WTC11 (cell line): ENCODE results near the gene MICU2. TPM values are rescaled to one million over a fixed set of nuclear protein-coding genes. Genes with fewer than 3 reads are reported as not detected.
A peak's percentile ranks its signal among the peaks of the same experiment; 100 is the strongest.

ENCODE experiments used
- ATAC-seq: fragments of 200-7000 bp; cut with Tn5 transposase; 2 replicates; pipeline ENCODE4 v1.10.0; 2021; ENCODE audit warnings: mild to moderate bottlenecking, moderate library complexity
- CTCF ChIA-PET: fragments of 300-600 bp; sonication (Branson Sonifier 250); formaldehyde crosslinking; loops from one replicate; lab custom pipeline; 2021; ENCODE audit warnings: antibody characterized with exemption; lab: Charles Lee
- POLR2A ChIA-PET: fragments of 350-600 bp; sonication (Branson Sonifier 250); formaldehyde crosslinking; loops from one replicate; lab custom pipeline; 2021; ENCODE audit warnings: antibody characterized with exemption; lab: Charles Lee
- DNase-seq: peaks from one replicate; pipeline ENCODE4 v3.0.0; 2021; ENCODE audit warnings: low spot score
- H3K27ac Mint-ChIP-seq: 2 replicates; pipeline ENCODE4 v1.8.0; 2021; ENCODE audit warnings: mixed read lengths
- H3K27me3 Mint-ChIP-seq: 2 replicates; pipeline ENCODE4 v1.8.0; 2021; ENCODE audit warnings: low read depth, mild to moderate bottlenecking, moderate library complexity, mixed read lengths
- H3K36me3 Mint-ChIP-seq: 2 replicates; pipeline ENCODE4 v1.8.0; 2021; ENCODE audit warnings: mixed read lengths
- H3K4me1 Mint-ChIP-seq: 2 replicates; pipeline ENCODE4 v1.8.0; 2022; ENCODE audit warnings: mixed read lengths
- H3K4me3 Mint-ChIP-seq: 2 replicates; pipeline ENCODE4 v1.8.0; 2021; ENCODE audit warnings: mild to moderate bottlenecking, moderate library complexity, mixed read lengths
- H3K9me3 Mint-ChIP-seq: 2 replicates; pipeline ENCODE4 v1.8.0; 2021; ENCODE audit warnings: mixed read lengths
- CREB1 ChIP-seq: sonication (generic); formaldehyde crosslinking; IDR thresholded peaks from 2 replicates; pipeline ENCODE4 v1.8.0; 2023; ENCODE audit warnings: mild to moderate bottlenecking, missing genetic modification reagents
- E2F1 ChIP-seq: sonication (generic); formaldehyde crosslinking; IDR thresholded peaks from 2 replicates; pipeline ENCODE4 v1.8.0; 2022; ENCODE audit warnings: mild to moderate bottlenecking, missing genetic modification reagents
- E2F4 ChIP-seq: sonication (generic); formaldehyde crosslinking; IDR thresholded peaks from 2 replicates; pipeline ENCODE4 v1.8.1; 2022; ENCODE audit warnings: low read depth, mild to moderate bottlenecking, moderate library complexity, missing genetic modification reagents, borderline replicate concordance
- ERG ChIP-seq: fragments of 250-450 bp; sonication (Bioruptor Pico); IDR thresholded peaks from 2 replicates; pipeline ENCODE4 v1.8.0; 2021; ENCODE audit warnings: mild to moderate bottlenecking
- FOXK1 ChIP-seq: sonication (generic); formaldehyde crosslinking; IDR thresholded peaks from 2 replicates; pipeline ENCODE4 v1.8.0; 2022; ENCODE audit warnings: mild to moderate bottlenecking, moderate library complexity, missing genetic modification reagents
- JUN ChIP-seq: sonication (generic); formaldehyde crosslinking; IDR thresholded peaks from 2 replicates; pipeline ENCODE4 v1.8.0; 2023; ENCODE audit warnings: mild to moderate bottlenecking, missing genetic modification reagents
- MAX ChIP-seq: sonication (generic); formaldehyde crosslinking; IDR thresholded peaks from 2 replicates; pipeline ENCODE4 v1.8.0; 2022; ENCODE audit warnings: mild to moderate bottlenecking, missing genetic modification reagents
- MLX ChIP-seq: sonication (generic); formaldehyde crosslinking; IDR thresholded peaks from 2 replicates; pipeline ENCODE4 v1.8.1; 2023; ENCODE audit warnings: mild to moderate bottlenecking, missing genetic modification reagents, moderate library complexity
- MXD4 ChIP-seq: fragments of 250-450 bp; sonication (Bioruptor Pico); IDR thresholded peaks from 2 replicates; pipeline ENCODE4 v1.8.0; 2021; ENCODE audit warnings: mild to moderate bottlenecking, moderate library complexity, borderline replicate concordance
- MYBL2 ChIP-seq: sonication (generic); formaldehyde crosslinking; IDR thresholded peaks from 2 replicates; pipeline ENCODE4 v1.8.1; 2023; ENCODE audit warnings: mild to moderate bottlenecking, moderate library complexity, missing genetic modification reagents
- NFYB ChIP-seq: sonication (generic); formaldehyde crosslinking; conservative IDR thresholded peaks from 2 replicates; pipeline ENCODE4 v1.8.0; 2022; ENCODE audit warnings: low read depth, missing genetic modification reagents
- NR1H2 ChIP-seq: sonication (generic); formaldehyde crosslinking; IDR thresholded peaks from 2 replicates; pipeline ENCODE4 v1.9.0; 2021; ENCODE audit warnings: mild to moderate bottlenecking, moderate library complexity, missing genetic modification reagents
- RORB ChIP-seq: fragments of 250-450 bp; sonication (Bioruptor Pico); IDR thresholded peaks from 2 replicates; pipeline ENCODE4 v1.9.0; 2021; ENCODE audit warnings: mild to moderate bottlenecking
- TEAD4 ChIP-seq: sonication (generic); formaldehyde crosslinking; IDR thresholded peaks from 2 replicates; pipeline ENCODE4 v1.8.0; 2022; ENCODE audit warnings: mild to moderate bottlenecking, missing genetic modification reagents
- USF2 ChIP-seq: sonication (generic); formaldehyde crosslinking; IDR thresholded peaks from 2 replicates; pipeline ENCODE4 v1.8.1; 2023; ENCODE audit warnings: mild to moderate bottlenecking, missing genetic modification reagents, moderate library complexity
- ZNF121 ChIP-seq: sonication (generic); formaldehyde crosslinking; IDR thresholded peaks from 2 replicates; pipeline ENCODE4 v1.8.0; 2023; ENCODE audit warnings: missing genetic modification reagents
- ZNF317 ChIP-seq: sonication (generic); formaldehyde crosslinking; IDR thresholded peaks from 2 replicates; pipeline ENCODE4 v1.8.1; 2023; ENCODE audit warnings: low read depth, mild to moderate bottlenecking, moderate library complexity, missing genetic modification reagents, borderline replicate concordance
- ZNF416 ChIP-seq: fragments of 250-450 bp; sonication (Bioruptor Pico); IDR thresholded peaks from 2 replicates; pipeline ENCODE4 v1.9.0; 2021; ENCODE audit warnings: mild to moderate bottlenecking, inconsistent platforms
- ZNF423 ChIP-seq: fragments of 250-450 bp; sonication (Bioruptor Pico); IDR thresholded peaks from 2 replicates; pipeline ENCODE4 v2.1.2; 2022; ENCODE audit warnings: mild to moderate bottlenecking, moderate library complexity
- total RNA-seq: library from RNA; stranded (reverse); gene quantifications from 3 replicates; pipeline ENCODE4 v1.2.3, GENCODE V29; 2021
- TF ChIP-seq, protein P1 (sequence below): sonication (generic); formaldehyde crosslinking; IDR thresholded peaks from 2 replicates; pipeline ENCODE4 v1.8.0; 2023; ENCODE audit warnings: missing genetic modification reagents, mild to moderate bottlenecking, borderline replicate concordance
- TF ChIP-seq, protein P2 (sequence below): sonication (generic); formaldehyde crosslinking; conservative IDR thresholded peaks from 2 replicates; pipeline ENCODE4 v1.8.1; 2022; ENCODE audit warnings: mild to moderate bottlenecking, missing genetic modification reagents
- TF ChIP-seq, protein P3 (sequence below): sonication (generic); formaldehyde crosslinking; IDR thresholded peaks from 2 replicates; pipeline ENCODE4 v1.8.0; 2022; ENCODE audit warnings: mild to moderate bottlenecking, missing genetic modification reagents

Gene MICU2
- total RNA-seq, 1 experiment from 2014 or later = 33.8 TPM

- TF ChIP-seq E2F4 (peak; percentile 23; the same call in 1 of the 2 replicates), ZNF317 (CRISPR knock-in tag) (no peak), MXD4 (no peak), ERG (CRISPR knock-in tag) (no peak), MYBL2 (CRISPR knock-in tag) (peak; percentile 77), NR1H2 (CRISPR knock-in tag) (no peak), ZNF416 (CRISPR knock-in tag) (peak; percentile 24; the same call in 1 of the 2 replicates), JUN (no peak), TEAD4 (CRISPR knock-in tag) (no peak), FOXK1 (peak; percentile 68), MLX (no peak), MAX (CRISPR knock-in tag) (peak; percentile 66; the same call in 1 of the 2 replicates)
- TF ChIP-seq, protein P1, sequence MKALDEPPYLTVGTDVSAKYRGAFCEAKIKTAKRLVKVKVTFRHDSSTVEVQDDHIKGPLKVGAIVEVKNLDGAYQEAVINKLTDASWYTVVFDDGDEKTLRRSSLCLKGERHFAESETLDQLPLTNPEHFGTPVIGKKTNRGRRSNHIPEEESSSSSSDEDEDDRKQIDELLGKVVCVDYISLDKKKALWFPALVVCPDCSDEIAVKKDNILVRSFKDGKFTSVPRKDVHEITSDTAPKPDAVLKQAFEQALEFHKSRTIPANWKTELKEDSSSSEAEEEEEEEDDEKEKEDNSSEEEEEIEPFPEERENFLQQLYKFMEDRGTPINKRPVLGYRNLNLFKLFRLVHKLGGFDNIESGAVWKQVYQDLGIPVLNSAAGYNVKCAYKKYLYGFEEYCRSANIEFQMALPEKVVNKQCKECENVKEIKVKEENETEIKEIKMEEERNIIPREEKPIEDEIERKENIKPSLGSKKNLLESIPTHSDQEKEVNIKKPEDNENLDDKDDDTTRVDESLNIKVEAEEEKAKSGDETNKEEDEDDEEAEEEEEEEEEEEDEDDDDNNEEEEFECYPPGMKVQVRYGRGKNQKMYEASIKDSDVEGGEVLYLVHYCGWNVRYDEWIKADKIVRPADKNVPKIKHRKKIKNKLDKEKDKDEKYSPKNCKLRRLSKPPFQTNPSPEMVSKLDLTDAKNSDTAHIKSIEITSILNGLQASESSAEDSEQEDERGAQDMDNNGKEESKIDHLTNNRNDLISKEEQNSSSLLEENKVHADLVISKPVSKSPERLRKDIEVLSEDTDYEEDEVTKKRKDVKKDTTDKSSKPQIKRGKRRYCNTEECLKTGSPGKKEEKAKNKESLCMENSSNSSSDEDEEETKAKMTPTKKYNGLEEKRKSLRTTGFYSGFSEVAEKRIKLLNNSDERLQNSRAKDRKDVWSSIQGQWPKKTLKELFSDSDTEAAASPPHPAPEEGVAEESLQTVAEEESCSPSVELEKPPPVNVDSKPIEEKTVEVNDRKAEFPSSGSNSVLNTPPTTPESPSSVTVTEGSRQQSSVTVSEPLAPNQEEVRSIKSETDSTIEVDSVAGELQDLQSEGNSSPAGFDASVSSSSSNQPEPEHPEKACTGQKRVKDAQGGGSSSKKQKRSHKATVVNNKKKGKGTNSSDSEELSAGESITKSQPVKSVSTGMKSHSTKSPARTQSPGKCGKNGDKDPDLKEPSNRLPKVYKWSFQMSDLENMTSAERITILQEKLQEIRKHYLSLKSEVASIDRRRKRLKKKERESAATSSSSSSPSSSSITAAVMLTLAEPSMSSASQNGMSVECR (CRISPR knock-in tag) = peak; percentile 62; the same call in 1 of the 2 replicates
- TF ChIP-seq, protein P2, sequence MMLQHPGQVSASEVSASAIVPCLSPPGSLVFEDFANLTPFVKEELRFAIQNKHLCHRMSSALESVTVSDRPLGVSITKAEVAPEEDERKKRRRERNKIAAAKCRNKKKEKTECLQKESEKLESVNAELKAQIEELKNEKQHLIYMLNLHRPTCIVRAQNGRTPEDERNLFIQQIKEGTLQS = no peak
- TF ChIP-seq, protein P3, sequence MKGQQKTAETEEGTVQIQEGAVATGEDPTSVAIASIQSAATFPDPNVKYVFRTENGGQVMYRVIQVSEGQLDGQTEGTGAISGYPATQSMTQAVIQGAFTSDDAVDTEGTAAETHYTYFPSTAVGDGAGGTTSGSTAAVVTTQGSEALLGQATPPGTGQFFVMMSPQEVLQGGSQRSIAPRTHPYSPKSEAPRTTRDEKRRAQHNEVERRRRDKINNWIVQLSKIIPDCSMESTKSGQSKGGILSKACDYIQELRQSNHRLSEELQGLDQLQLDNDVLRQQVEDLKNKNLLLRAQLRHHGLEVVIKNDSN (CRISPR knock-in tag) = no peak
Measured at GRCh38 chr13:21603531-21604448, at the start of gene MICU2 (continued).

- Mint-ChIP-seq H3K4me3 (no peak overlapping the region), H3K27me3 (no peaks in the 10 kb centered on the region; the same call in 1 of the 2 replicates), H3K4me1 (no peaks in the 10 kb centered on the region), H3K36me3 (no peaks in the 10 kb centered on the region; the same call in none of the 2 replicates), H3K9me3 (peaks cover 10% of the 10 kb centered on the region), H3K27ac (no peak overlapping the region)
- CTCF ChIA-PET = interaction anchor here (0.6 to 0.8 kb wide), 2 partner anchors 35 to 147 kb away, joined by 3 read pairs; no protein-coding TSS in a partner anchor
- POLR2A ChIA-PET = interaction anchor here (0.6 kb wide), 1 partner anchor 489 kb away, joined by 5 read pairs; no protein-coding TSS in a partner anchor
- DNase-seq (no peak), ATAC-seq (no peak)
- no peak for TF ChIP-seq ZNF423 (CRISPR knock-in tag)
- no peak for TF ChIP-seq NFYB
- TF ChIP-seq USF2 = no peak
- TF ChIP-seq E2F1 = no peak
- no peak for TF ChIP-seq CREB1 (CRISPR knock-in tag)
- no peak for TF ChIP-seq E2F4
- TF ChIP-seq RORB = no peak
- TF ChIP-seq ZNF121 (CRISPR knock-in tag) = no peak
Measured at GRCh38 chr13:21641629-21642028, 37.7 kb upstream of the MICU2 start.
